HG03066 (cell line): Measurements from ENCODE around the gene TRERF1.
A peak's percentile ranks its signal among the peaks of the same experiment; 100 is the strongest.
"Not testable (repeated sequence)": the region's sequence is repeated elsewhere in the genome, so short reads cannot be mapped to it uniquely, and the experiment has no call there.

Experiments used
- ATAC-seq: cut with Tn5 transposase; IDR thresholded peaks from one replicate; pipeline ENCODE4 v1.9.1; 2021; ENCODE audit warnings: low read depth; ENCODE audit not compliant: unreplicated experiment

Gene TRERF1

GRCh38 chr6:42450477-42451332 is 1.0 kb downstream of the TRERF1 start:
- ATAC-seq = no peak

- no peak for ATAC-seq
Measured at GRCh38 chr6:42449917-42450476, 1.7 kb downstream of the TRERF1 start.

- no peak for ATAC-seq
Measured at GRCh38 chr6:42448927-42449659, 2.6 kb downstream of the TRERF1 start.

- ATAC-seq = no peak
Measured at GRCh38 chr6:42448391-42448790, 3.3 kb downstream of the TRERF1 start.

GRCh38 chr6:42446996-42447395 is 4.7 kb downstream of the TRERF1 start:
- ATAC-seq = no peak

GRCh38 chr6:42446370-42446769 is 5.4 kb downstream of the TRERF1 start:
- no peak for ATAC-seq

- ATAC-seq = not testable (repeated sequence)
Measured at GRCh38 chr6:42445955-42446354, 5.8 kb downstream of the TRERF1 start.

- no peak for ATAC-seq
Measured at GRCh38 chr6:42443312-42444060, 8.2 kb downstream of the TRERF1 start.

- no peak for ATAC-seq
Measured at GRCh38 chr6:42441697-42442081, 10.0 kb downstream of the TRERF1 start.

- no peak for ATAC-seq
Measured at GRCh38 chr6:42440778-42441696, 10.7 kb downstream of the TRERF1 start.

- no peak for ATAC-seq
Measured at GRCh38 chr6:42440027-42440426, 11.7 kb downstream of the TRERF1 start.

GRCh38 chr6:42436825-42437224 is 14.9 kb downstream of the TRERF1 start:
- no peak for ATAC-seq

GRCh38 chr6:42434237-42434636 is 17.5 kb downstream of the TRERF1 start:
- ATAC-seq = no peak

- ATAC-seq = no peak
Measured at GRCh38 chr6:42433409-42433808, 18.3 kb downstream of the TRERF1 start.

GRCh38 chr6:42431877-42432276 is 19.8 kb downstream of the TRERF1 start:
- ATAC-seq = no peak

- no peak for ATAC-seq
Measured at GRCh38 chr6:42431356-42431755, 20.4 kb downstream of the TRERF1 start.

GRCh38 chr6:42429836-42430235 is 21.9 kb downstream of the TRERF1 start:
- no peak for ATAC-seq

GRCh38 chr6:42429042-42429585 is 22.6 kb downstream of the TRERF1 start:
- no peak for ATAC-seq

GRCh38 chr6:42428326-42429041 is 23.2 kb downstream of the TRERF1 start:
- ATAC-seq = peak; percentile 71
